OCI-LY7 (cell line): ENCODE measurements around the gene RAD21L1. TPM values are rescaled to one million over a fixed set of nuclear protein-coding genes. Genes with fewer than 3 reads are reported as not detected.

Experiments
- BruUV-seq: library from RNA; stranded (reverse); fragments of 400-500 nt; replicated peaks from 2 replicates; lab custom pipeline; 2021; lab: Mats Ljungman, UMichigan
- CTCF ChIA-PET: fragments of 300-600 bp; sonication (Branson Sonifier 250); formaldehyde crosslinking; loops from one replicate; lab custom pipeline; 2022; ENCODE audit warnings: antibody characterized with exemption; ENCODE audit not compliant: unreplicated experiment; lab: Charles Lee
- POLR2A ChIA-PET: fragments of 300-600 bp; sonication (Branson Sonifier 250); formaldehyde crosslinking; loops from one replicate; lab custom pipeline; 2022; ENCODE audit warnings: antibody characterized with exemption; lab: Charles Lee
- DNase-seq: peaks from one replicate; pipeline ENCODE4 v3.0.0-alpha.2; 2015; ENCODE audit warnings: low spot score
- H2AFZ ChIP-seq: fragments of 200-600 bp; sonication (generic), shearing (Covaris generic); 2 replicates; pipeline ENCODE4 v1.6.1; 2014; ENCODE audit warnings: mild to moderate bottlenecking, antibody characterized with exemption, low read length, moderate library complexity
- H3K27ac ChIP-seq: fragments of 200-600 bp; sonication (generic); 2 replicates; pipeline ENCODE4 v1.5.1; 2014; ENCODE audit warnings: mixed run types, low read depth, mild to moderate bottlenecking, moderate library complexity, low read length, inconsistent platforms; ENCODE audit not compliant: poor library complexity, severe bottlenecking
- H3K36me3 ChIP-seq: fragments of 200-600 bp; sonication (generic); 2 replicates; pipeline ENCODE4 v1.6.1; 2014; ENCODE audit warnings: mild to moderate bottlenecking, antibody characterized with exemption, low read length, moderate library complexity, mixed read lengths; ENCODE audit not compliant: insufficient read depth
- H3K4me1 ChIP-seq: fragments of 200-600 bp; sonication (generic); 2 replicates; pipeline ENCODE4 v1.5.1; 2014; ENCODE audit warnings: mild to moderate bottlenecking, low read length; ENCODE audit not compliant: insufficient read depth, poor library complexity, severe bottlenecking
- H3K4me2 ChIP-seq: fragments of 200-600 bp; sonication (generic); 2 replicates; pipeline ENCODE4 v1.6.1; 2014; ENCODE audit warnings: mild to moderate bottlenecking, low read length
- H3K4me3 ChIP-seq: fragments of 200-600 bp; sonication (generic); 2 replicates; pipeline ENCODE4 v1.5.1; 2014; ENCODE audit warnings: mild to moderate bottlenecking, low read depth, low read length; ENCODE audit not compliant: poor library complexity, severe bottlenecking
- H3K79me2 ChIP-seq: fragments of 200-600 bp; sonication (generic); 2 replicates; pipeline ENCODE4 v1.6.1; 2016; ENCODE audit warnings: low read depth, mild to moderate bottlenecking, low read length, moderate library complexity, mixed read lengths; ENCODE audit not compliant: insufficient read depth
- H3K9me2 ChIP-seq: fragments of 200-600 bp; sonication (generic); 2 replicates; pipeline ENCODE4 v1.6.1; 2016; ENCODE audit warnings: mild to moderate bottlenecking, low read length, mixed read lengths; ENCODE audit not compliant: insufficient read depth
- H3K9me3 ChIP-seq: fragments of 200-600 bp; sonication (generic); 2 replicates; pipeline ENCODE4 v1.6.1; 2014; ENCODE audit warnings: mild to moderate bottlenecking, mixed run types, low read length, mixed read lengths
- H4K20me1 ChIP-seq: fragments of 200-600 bp; sonication (generic); 2 replicates; pipeline ENCODE4 v1.6.1; 2014; ENCODE audit warnings: mild to moderate bottlenecking, antibody characterized with exemption, low read length, moderate library complexity, mixed read lengths; ENCODE audit not compliant: insufficient read depth
- EZH2phosphoT487 ChIP-seq: fragments of 200-600 bp; sonication (generic); IDR thresholded peaks from 2 replicates; pipeline ENCODE4 v1.6.1; 2018; ENCODE audit warnings: low read depth, borderline replicate concordance, mild to moderate bottlenecking, mixed run types, antibody characterized with exemption, low read length, moderate library complexity, mixed read lengths
- intact Hi-C: fragments of 100-400 bp; cut with micrococcal nuclease; formaldehyde crosslinking; loops from one replicate; pipeline ENCODE4 v1.10.0; 2022; ENCODE audit not compliant: unreplicated experiment
- total RNA-seq, 2 experiments: library from RNA; depleted of rRNA in 1 of 2; stranded (reverse); fragments of >200 nt in 1 of 2; shearing (Covaris generic) in 1 of 2; gene quantifications; 2 replicates each; pipeline ENCODE4 v1.2.3, GENCODE V29; 2014 to 2022
- TF ChIP-seq, protein P1 (sequence below): fragments of 200-600 bp; sonication (generic); conservative IDR thresholded peaks from 2 replicates; pipeline ENCODE4 v1.5.1; 2014; ENCODE audit warnings: mild to moderate bottlenecking, antibody characterized with exemption, low read length, moderate library complexity, mixed read lengths

Gene RAD21L1
- total RNA-seq, 2 experiments from 2014 or later, result not detected

DNA sequence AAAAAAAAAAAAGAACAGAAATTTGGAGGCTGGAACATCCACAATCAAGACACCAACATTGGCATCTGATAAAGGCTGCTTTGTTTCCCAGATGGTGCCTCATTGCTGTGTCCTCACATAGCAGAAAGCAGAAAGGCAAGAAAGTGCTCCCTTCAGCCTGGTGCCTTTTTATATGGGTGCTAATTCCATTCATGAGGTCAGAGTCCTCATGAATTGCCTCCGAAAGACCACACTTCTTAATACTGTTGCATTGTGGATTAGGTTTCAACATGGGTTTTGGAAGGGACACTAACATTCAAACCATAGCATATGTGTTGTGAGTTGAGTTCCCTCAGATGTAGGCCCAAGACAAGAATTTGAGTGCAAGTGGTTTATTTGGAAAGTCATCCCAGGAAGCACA is 30.6 kb upstream of the RAD21L1 start:
- no peak for DNase-seq
- H3K79me2 ChIP-seq, result no peaks in the 10 kb centered on the region
- H3K36me3 ChIP-seq, result no peaks in the 10 kb centered on the region
- intact Hi-C loops, result no loop called here
- H3K9me3 ChIP-seq, result no peaks in the 10 kb centered on the region
- H3K4me3 ChIP-seq, result no peak overlapping the region
- POLR2A ChIA-PET, result no interaction called here
- CTCF ChIA-PET, result no interaction called here
- no peaks in the 10 kb centered on the region for H3K9me2 ChIP-seq
- H3K27ac ChIP-seq, result no peak overlapping the region
- no TSS peak for BruUV-seq
- no peak overlapping the region for H2AFZ ChIP-seq
- TF ChIP-seq, protein P1, sequence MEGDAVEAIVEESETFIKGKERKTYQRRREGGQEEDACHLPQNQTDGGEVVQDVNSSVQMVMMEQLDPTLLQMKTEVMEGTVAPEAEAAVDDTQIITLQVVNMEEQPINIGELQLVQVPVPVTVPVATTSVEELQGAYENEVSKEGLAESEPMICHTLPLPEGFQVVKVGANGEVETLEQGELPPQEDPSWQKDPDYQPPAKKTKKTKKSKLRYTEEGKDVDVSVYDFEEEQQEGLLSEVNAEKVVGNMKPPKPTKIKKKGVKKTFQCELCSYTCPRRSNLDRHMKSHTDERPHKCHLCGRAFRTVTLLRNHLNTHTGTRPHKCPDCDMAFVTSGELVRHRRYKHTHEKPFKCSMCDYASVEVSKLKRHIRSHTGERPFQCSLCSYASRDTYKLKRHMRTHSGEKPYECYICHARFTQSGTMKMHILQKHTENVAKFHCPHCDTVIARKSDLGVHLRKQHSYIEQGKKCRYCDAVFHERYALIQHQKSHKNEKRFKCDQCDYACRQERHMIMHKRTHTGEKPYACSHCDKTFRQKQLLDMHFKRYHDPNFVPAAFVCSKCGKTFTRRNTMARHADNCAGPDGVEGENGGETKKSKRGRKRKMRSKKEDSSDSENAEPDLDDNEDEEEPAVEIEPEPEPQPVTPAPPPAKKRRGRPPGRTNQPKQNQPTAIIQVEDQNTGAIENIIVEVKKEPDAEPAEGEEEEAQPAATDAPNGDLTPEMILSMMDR, result no peak
- no peak for TF ChIP-seq EZH2phosphoT487
- no peak overlapping the region for H3K4me2 ChIP-seq
- no peaks in the 10 kb centered on the region for H4K20me1 ChIP-seq
- no peaks in the 10 kb centered on the region for H3K4me1 ChIP-seq

DNA sequence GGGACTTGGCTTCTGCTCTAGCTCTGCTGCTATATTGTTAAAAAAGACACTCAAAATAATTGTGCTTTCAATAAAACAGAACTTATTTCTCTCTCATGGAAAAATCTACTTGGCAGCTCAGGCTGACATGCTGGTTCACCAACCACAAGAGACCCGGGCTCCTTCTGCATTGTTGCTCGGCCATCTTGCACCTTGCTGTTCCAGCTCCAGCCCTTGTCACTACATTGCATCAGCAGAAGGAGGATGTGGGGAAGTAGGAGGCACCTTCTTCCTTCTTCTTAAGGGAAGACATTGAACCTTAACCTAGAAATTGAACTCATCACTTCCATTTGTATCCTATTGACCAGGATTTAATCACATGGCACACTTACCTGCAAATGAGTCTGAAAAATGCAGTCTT is 29.2 kb upstream of the RAD21L1 start:
- ChIA-PET POLR2A (interaction anchor here (0.6 kb wide), 2 partner anchors 301 to 1471 kb away, joined by 4 to 5 read pairs; no protein-coding TSS in a partner anchor), CTCF (no interaction called here)
- no TSS peak for BruUV-seq

DNA sequence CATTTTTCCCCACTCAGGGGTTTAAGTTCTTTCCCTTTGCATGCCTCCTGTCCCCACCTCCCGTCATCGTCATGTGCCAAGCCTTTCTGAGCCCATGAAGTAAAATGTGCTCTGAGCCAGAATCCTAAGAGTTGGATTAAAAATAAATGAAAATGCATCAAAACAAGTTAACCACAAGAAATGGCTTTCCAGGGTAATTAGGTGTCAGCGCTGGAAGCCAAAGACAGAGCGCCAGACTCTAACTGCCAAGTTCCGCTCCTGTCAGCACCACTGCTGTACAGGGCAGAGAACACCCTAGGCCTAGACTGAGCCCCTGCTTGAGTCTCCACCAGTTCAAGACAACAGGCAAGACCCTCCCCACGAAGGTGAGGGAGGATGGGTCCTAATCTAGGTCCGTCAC is 28.0 kb upstream of the RAD21L1 start:
- Histone ChIP-seq H3K9me3 (no peaks in the 10 kb centered on the region), H3K4me2 (no peak overlapping the region), H3K79me2 (no peaks in the 10 kb centered on the region), H3K4me1 (no peaks in the 10 kb centered on the region), H3K36me3 (no peaks in the 10 kb centered on the region), H4K20me1 (no peaks in the 10 kb centered on the region), H3K9me2 (no peaks in the 10 kb centered on the region), H3K4me3 (no peak overlapping the region), H3K27ac (no peak overlapping the region), H2AFZ (no peak overlapping the region)
- TF ChIP-seq EZH2phosphoT487, result no peak
- TF ChIP-seq, protein P1, result no peak
- DNase-seq, result no peak
- ChIA-PET CTCF (no interaction called here), POLR2A (no interaction called here)
- intact Hi-C loops, result no loop called here
- BruUV-seq, result no TSS peak

More for the DNA sequence above, 29.2 kb upstream of the RAD21L1 start:
- H2AFZ ChIP-seq, result no peak overlapping the region
- no peaks in the 10 kb centered on the region for H3K36me3 ChIP-seq
- TF ChIP-seq, protein P1, result no peak
- TF ChIP-seq EZH2phosphoT487, result no peak
- no peak for DNase-seq
- H3K4me2 ChIP-seq, result no peak overlapping the region
- no peaks in the 10 kb centered on the region for H3K9me3 ChIP-seq
- H3K79me2 ChIP-seq, result no peaks in the 10 kb centered on the region
- H3K27ac ChIP-seq, result no peak overlapping the region
- no peaks in the 10 kb centered on the region for H3K4me1 ChIP-seq
- no peak overlapping the region for H3K4me3 ChIP-seq
- intact Hi-C loops, result no loop called here
- H3K9me2 ChIP-seq, result no peaks in the 10 kb centered on the region
- no peaks in the 10 kb centered on the region for H4K20me1 ChIP-seq
